CD8-positive, alpha-beta memory T cell (primary cell): ENCODE data around the gene ETV6. TPM values are rescaled to one million over a fixed set of nuclear protein-coding genes. Genes with fewer than 3 reads are reported as not detected.

ENCODE experiments used
- CTCF ChIA-PET: fragments of 350-600 bp; sonication (Branson Sonifier 250); formaldehyde crosslinking; loops from one replicate; lab custom pipeline; 2021; ENCODE audit warnings: antibody characterized with exemption; lab: Charles Lee
- POLR2A ChIA-PET: fragments of 350-600 bp; sonication (Branson Sonifier 250); formaldehyde crosslinking; loops from one replicate; lab custom pipeline; 2021; ENCODE audit warnings: antibody characterized with exemption; lab: Charles Lee
- DNase-seq, 5 donors: peaks; one replicate each; pipeline versions ENCODE4 v3.0.0 to v3.0.0-alpha.2; 2020 to 2022; ENCODE audit warnings: mixed read lengths in 1 of 5
- H3K27ac ChIP-seq: one replicate; pipeline ENCODE4 v1.7.0; 2013; ENCODE audit warnings: low read depth, mild to moderate bottlenecking, low read length, moderate library complexity
- H3K27me3 ChIP-seq: 2 replicates; pipeline ENCODE4 v1.7.0; 2013; ENCODE audit warnings: low read length, mild to moderate bottlenecking; ENCODE audit not compliant: insufficient read depth, poor library complexity, severe bottlenecking
- H3K36me3 ChIP-seq: 2 replicates; pipeline ENCODE4 v1.7.0; 2013; ENCODE audit warnings: mild to moderate bottlenecking, low read length, moderate library complexity; ENCODE audit not compliant: insufficient read depth
- H3K4me1 ChIP-seq: 2 replicates; pipeline ENCODE4 v1.7.0; 2013; ENCODE audit warnings: mild to moderate bottlenecking, low read length, moderate library complexity; ENCODE audit not compliant: insufficient read depth
- H3K4me3 ChIP-seq: 2 replicates; pipeline ENCODE4 v1.7.0; 2013; ENCODE audit warnings: mild to moderate bottlenecking, low read length
- H3K9me3 ChIP-seq: 2 replicates; pipeline ENCODE4 v1.7.0; 2013; ENCODE audit warnings: mild to moderate bottlenecking, low read length
- H3K27ac Mint-ChIP-seq, 8 donors: one replicate each; pipeline ENCODE4 v1.8.0; 2020 to 2021; ENCODE audit warnings: mixed read lengths in 8 of 8, mild to moderate bottlenecking in 6 of 8, inconsistent platforms in 3 of 8, moderate library complexity in 3 of 8
- H3K27me3 Mint-ChIP-seq, 2 donors: one replicate each; pipeline ENCODE4 v1.8.0; 2020 to 2021; ENCODE audit warnings: mixed read lengths in 2 of 2, mild to moderate bottlenecking in 1 of 2, moderate library complexity in 1 of 2
- H3K36me3 Mint-ChIP-seq, 3 donors: one replicate each; pipeline ENCODE4 v1.8.0; 2020 to 2021; ENCODE audit warnings: mixed read lengths in 3 of 3, inconsistent platforms in 1 of 3, mild to moderate bottlenecking in 1 of 3
- H3K4me1 Mint-ChIP-seq, 3 donors: one replicate each; pipeline ENCODE4 v1.8.0; 2020 to 2021; ENCODE audit warnings: mixed read lengths in 3 of 3, inconsistent platforms in 1 of 3, mild to moderate bottlenecking in 1 of 3
- H3K4me3 Mint-ChIP-seq, 7 donors: one replicate each; pipeline ENCODE4 v1.8.0; 2020 to 2021; ENCODE audit warnings: mixed read lengths in 7 of 7, mild to moderate bottlenecking in 6 of 7, moderate library complexity in 4 of 7, inconsistent platforms in 2 of 7
- H3K9me3 Mint-ChIP-seq, 5 donors: one replicate each; pipeline ENCODE4 v1.8.0; 2020 to 2022; ENCODE audit warnings: mixed read lengths in 5 of 5, mild to moderate bottlenecking in 3 of 5, moderate library complexity in 2 of 5, inconsistent platforms in 1 of 5
- polyA plus RNA-seq: library from polyadenylated mRNA; unstranded; fragments of 300-500 nt; fragmentation: Illumina TruSeq; gene quantifications from one replicate; pipeline ENCODE4 v1.2.3, GENCODE V29; 2021
- total RNA-seq, 2 experiments: library from RNA; stranded (reverse); gene quantifications; one replicate each; pipeline ENCODE4 v1.2.3, GENCODE V29; 2021

ETV6 gene
- total and polyA plus RNA-seq, 3 experiments from 2014 or later = 6.0 to 51.5 (median 49.3) TPM

GRCh38 chr12:11812241-11812585 lies 162.7 kb downstream of the ETV6 start:
- H3K36me3 ChIP-seq = no peaks in the 10 kb centered on the region
- no peaks in the 10 kb centered on the region for H3K27me3 Mint-ChIP-seq
- no peak overlapping the region for H3K27ac ChIP-seq
- peaks cover 17% of the 10 kb centered on the region for H3K4me1 ChIP-seq
- no peak for DNase-seq
- H3K9me3 Mint-ChIP-seq = no peaks in the 10 kb centered on the region
- H3K36me3 Mint-ChIP-seq = peaks cover 0 to 7% (median 2%) of the 10 kb centered on the region in 3 donors
- H3K27ac Mint-ChIP-seq = peak overlapping the region in 5 of 8 donors; percentile 13 to 92 (median 65)
- no peaks in the 10 kb centered on the region for H3K9me3 ChIP-seq
- no peaks in the 10 kb centered on the region for H3K27me3 ChIP-seq
- H3K4me3 Mint-ChIP-seq = peak overlapping the region in 1 of 7 donors; percentile 51
- no peak overlapping the region for H3K4me3 ChIP-seq
- ChIA-PET POLR2A (no interaction called here), CTCF (interaction anchor here (1.0 kb wide), 1 partner anchor 221 kb away, joined by 4 read pairs; no protein-coding TSS in a partner anchor)
- H3K4me1 Mint-ChIP-seq = peaks cover 12 to 49% (median 22%) of the 10 kb centered on the region in 3 donors

GRCh38 chr12:11812586-11813437 lies 163.3 kb downstream of the ETV6 start:
- Mint-ChIP-seq H3K9me3 (no peaks in the 10 kb centered on the region), H3K36me3 (peaks cover 0 to 7% (median 3%) of the 10 kb centered on the region in 3 donors), H3K27ac (peak overlapping the region in 5 of 8 donors; percentile 13 to 92 (median 65)), H3K4me3 (peak overlapping the region in 1 of 7 donors; percentile 51), H3K27me3 (no peaks in the 10 kb centered on the region), H3K4me1 (peaks cover 11 to 54% (median 19%) of the 10 kb centered on the region in 3 donors)
- Histone ChIP-seq H3K4me1 (peaks cover 17% of the 10 kb centered on the region), H3K27ac (no peak overlapping the region), H3K9me3 (no peaks in the 10 kb centered on the region), H3K36me3 (no peaks in the 10 kb centered on the region), H3K4me3 (no peak overlapping the region), H3K27me3 (no peaks in the 10 kb centered on the region)
- POLR2A ChIA-PET = no interaction called here
- CTCF ChIA-PET = interaction anchor here (1.0 kb wide), 1 partner anchor 220 kb away, joined by 4 read pairs; no protein-coding TSS in a partner anchor
- peak in 1 of 5 donors; percentile 10 for DNase-seq

GRCh38 chr12:11813438-11813813 lies 164.0 kb downstream of the ETV6 start:
- peaks cover 17% of the 10 kb centered on the region for H3K4me1 ChIP-seq
- no peak overlapping the region for H3K27ac ChIP-seq
- ChIA-PET CTCF (no interaction called here), POLR2A (interaction anchor here (0.7 kb wide), 1 partner anchor 426 kb away, joined by 3 read pairs; no protein-coding TSS in a partner anchor)
- H3K36me3 ChIP-seq = no peaks in the 10 kb centered on the region
- Mint-ChIP-seq H3K36me3 (peaks cover 0 to 6% (median 4%) of the 10 kb centered on the region in 3 donors), H3K27me3 (no peaks in the 10 kb centered on the region), H3K4me1 (peaks cover 11 to 55% (median 19%) of the 10 kb centered on the region in 3 donors), H3K4me3 (no peak overlapping the region), H3K9me3 (no peaks in the 10 kb centered on the region), H3K27ac (peak overlapping the region in 3 of 8 donors; percentile 21 to 31 (median 23))
- no peak for DNase-seq
- H3K9me3 ChIP-seq = no peaks in the 10 kb centered on the region
- H3K4me3 ChIP-seq = no peak overlapping the region
- H3K27me3 ChIP-seq = no peaks in the 10 kb centered on the region

- Mint-ChIP-seq H3K27ac (no peak overlapping the region), H3K27me3 (no peaks in the 10 kb centered on the region), H3K9me3 (no peaks in the 10 kb centered on the region), H3K4me1 (peaks cover 11 to 55% (median 19%) of the 10 kb centered on the region in 3 donors), H3K36me3 (peaks cover 0 to 4% (median 4%) of the 10 kb centered on the region in 3 donors), H3K4me3 (no peak overlapping the region)
- Histone ChIP-seq H3K27me3 (no peaks in the 10 kb centered on the region), H3K4me1 (peaks cover 17% of the 10 kb centered on the region), H3K4me3 (no peak overlapping the region), H3K9me3 (no peaks in the 10 kb centered on the region), H3K36me3 (no peaks in the 10 kb centered on the region), H3K27ac (no peak overlapping the region)
- no peak for DNase-seq
- ChIA-PET POLR2A (interaction anchor here (0.7 kb wide), 1 partner anchor 425 kb away, joined by 3 read pairs; no protein-coding TSS in a partner anchor), CTCF (no interaction called here)
Measured at GRCh38 chr12:11814374-11814773, 164.9 kb downstream of the ETV6 start.

- H3K36me3 ChIP-seq = no peaks in the 10 kb centered on the region
- ChIA-PET POLR2A (no interaction called here), CTCF (no interaction called here)
- H3K27me3 ChIP-seq = no peaks in the 10 kb centered on the region
- peaks cover 0 to 4% (median 4%) of the 10 kb centered on the region in 3 donors for H3K36me3 Mint-ChIP-seq
- H3K4me1 Mint-ChIP-seq = peaks cover 11 to 52% (median 19%) of the 10 kb centered on the region in 3 donors
- H3K27ac Mint-ChIP-seq = peak overlapping the region in 1 of 8 donors; percentile 17
- H3K4me1 ChIP-seq = peaks cover 17% of the 10 kb centered on the region
- H3K4me3 ChIP-seq = no peak overlapping the region
- H3K9me3 ChIP-seq = no peaks in the 10 kb centered on the region
- no peaks in the 10 kb centered on the region for H3K9me3 Mint-ChIP-seq
- H3K27me3 Mint-ChIP-seq = no peaks in the 10 kb centered on the region
- no peak overlapping the region for H3K27ac ChIP-seq
- no peak for DNase-seq
- H3K4me3 Mint-ChIP-seq = no peak overlapping the region
Measured at GRCh38 chr12:11815397-11815796, 165.9 kb downstream of the ETV6 start.

- H3K9me3 ChIP-seq = no peaks in the 10 kb centered on the region
- peaks cover 10% of the 10 kb centered on the region for H3K4me1 ChIP-seq
- CTCF ChIA-PET = interaction anchor here (1.1 to 1.4 kb wide), 2 partner anchors 13 to 61 kb away, joined by 3 read pairs; no protein-coding TSS in a partner anchor
- peaks cover 0 to 6% (median 3%) of the 10 kb centered on the region in 3 donors for H3K36me3 Mint-ChIP-seq
- no peaks in the 10 kb centered on the region for H3K36me3 ChIP-seq
- no peak overlapping the region for H3K27ac ChIP-seq
- H3K9me3 Mint-ChIP-seq = no peaks in the 10 kb centered on the region
- H3K27me3 Mint-ChIP-seq = no peaks in the 10 kb centered on the region
- no peak for DNase-seq
- H3K27ac Mint-ChIP-seq = no peak overlapping the region
- no peak overlapping the region for H3K4me3 ChIP-seq
- no peak overlapping the region for H3K4me3 Mint-ChIP-seq
- H3K4me1 Mint-ChIP-seq = peaks cover 12 to 18% (median 12%) of the 10 kb centered on the region in 3 donors
- POLR2A ChIA-PET = no interaction called here
- H3K27me3 ChIP-seq = no peaks in the 10 kb centered on the region
Measured at GRCh38 chr12:11819643-11820042, 170.2 kb downstream of the ETV6 start.

GRCh38 chr12:11820476-11820875 lies 171.0 kb downstream of the ETV6 start:
- CTCF ChIA-PET = interaction anchor here (1.1 to 1.4 kb wide), 2 partner anchors 12 to 62 kb away, joined by 3 read pairs; no protein-coding TSS in a partner anchor
- POLR2A ChIA-PET = no interaction called here
- peaks cover 12 to 13% (median 12%) of the 10 kb centered on the region in 3 donors for H3K4me1 Mint-ChIP-seq

More at GRCh38 chr12:11820476-11820875, 171.0 kb downstream of the ETV6 start:
- Histone ChIP-seq H3K36me3 (no peaks in the 10 kb centered on the region), H3K9me3 (no peaks in the 10 kb centered on the region), H3K27me3 (no peaks in the 10 kb centered on the region), H3K27ac (no peak overlapping the region), H3K4me1 (peaks cover 10% of the 10 kb centered on the region), H3K4me3 (no peak overlapping the region)
- no peak overlapping the region for H3K4me3 Mint-ChIP-seq
- DNase-seq = no peak
- peaks cover 0 to 8% (median 8%) of the 10 kb centered on the region in 3 donors for H3K36me3 Mint-ChIP-seq
- H3K27ac Mint-ChIP-seq = no peak overlapping the region
- H3K9me3 Mint-ChIP-seq = no peaks in the 10 kb centered on the region
- H3K27me3 Mint-ChIP-seq = no peaks in the 10 kb centered on the region
